ENCODE results near the gene CEP20.
"Not testable (repeated sequence)": the region's sequence is repeated elsewhere in the genome, so short reads cannot be mapped to it uniquely, and the experiment has no call there.

DNA sequence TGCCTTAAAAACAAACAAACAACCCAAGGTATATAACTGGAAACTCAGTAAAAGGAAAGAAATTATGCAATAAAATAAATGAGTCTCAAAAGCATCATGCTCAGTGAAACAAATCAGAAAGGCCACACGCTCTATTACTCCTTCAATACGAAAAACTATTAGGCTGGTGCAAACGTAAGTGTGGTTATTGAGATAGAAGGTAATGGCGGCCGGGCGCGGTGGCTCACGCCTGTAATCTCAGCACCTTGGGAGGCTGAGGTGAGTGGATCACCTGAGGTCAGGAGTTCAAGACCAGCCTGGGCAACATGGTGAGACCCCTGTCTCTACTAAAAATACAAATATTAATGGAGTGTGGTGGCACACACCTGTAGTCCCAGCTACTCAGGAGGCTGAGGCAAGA lies 49.2 kb downstream of the CEP20 start:
- TF ChIP-seq, protein P1, sequence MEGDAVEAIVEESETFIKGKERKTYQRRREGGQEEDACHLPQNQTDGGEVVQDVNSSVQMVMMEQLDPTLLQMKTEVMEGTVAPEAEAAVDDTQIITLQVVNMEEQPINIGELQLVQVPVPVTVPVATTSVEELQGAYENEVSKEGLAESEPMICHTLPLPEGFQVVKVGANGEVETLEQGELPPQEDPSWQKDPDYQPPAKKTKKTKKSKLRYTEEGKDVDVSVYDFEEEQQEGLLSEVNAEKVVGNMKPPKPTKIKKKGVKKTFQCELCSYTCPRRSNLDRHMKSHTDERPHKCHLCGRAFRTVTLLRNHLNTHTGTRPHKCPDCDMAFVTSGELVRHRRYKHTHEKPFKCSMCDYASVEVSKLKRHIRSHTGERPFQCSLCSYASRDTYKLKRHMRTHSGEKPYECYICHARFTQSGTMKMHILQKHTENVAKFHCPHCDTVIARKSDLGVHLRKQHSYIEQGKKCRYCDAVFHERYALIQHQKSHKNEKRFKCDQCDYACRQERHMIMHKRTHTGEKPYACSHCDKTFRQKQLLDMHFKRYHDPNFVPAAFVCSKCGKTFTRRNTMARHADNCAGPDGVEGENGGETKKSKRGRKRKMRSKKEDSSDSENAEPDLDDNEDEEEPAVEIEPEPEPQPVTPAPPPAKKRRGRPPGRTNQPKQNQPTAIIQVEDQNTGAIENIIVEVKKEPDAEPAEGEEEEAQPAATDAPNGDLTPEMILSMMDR (IDR thresholded peaks at IDR 0.05), result not testable (repeated sequence)
- TF ChIP-seq POLR2A (IDR thresholded peaks at IDR 0.05), result not testable (repeated sequence)

All from vagina (tissue), 2 donors.